Loucy (cell line): Measurements from ENCODE around the gene MYCBP.

Experiments
- H2AFZ ChIP-seq: fragments of 200-600 bp; sonication (generic); 2 replicates; pipeline ENCODE4 v1.6.0; 2016; ENCODE audit warnings: antibody characterized with exemption, mild to moderate bottlenecking, low read length, moderate library complexity
- H3F3A ChIP-seq: fragments of 200-600 bp; 2 replicates; pipeline ENCODE4 v1.6.0; 2016; ENCODE audit warnings: antibody characterized with exemption, low read depth, mild to moderate bottlenecking
- H3K27me3 ChIP-seq: fragments of 200-600 bp; sonication (generic); 2 replicates; pipeline ENCODE4 v1.6.1; 2014; ENCODE audit warnings: low read length, mild to moderate bottlenecking; ENCODE audit not compliant: insufficient read depth, poor library complexity, severe bottlenecking
- H3K36me3 ChIP-seq: fragments of 200-600 bp; sonication (generic); 2 replicates; pipeline ENCODE4 v1.6.1; 2016; ENCODE audit warnings: low read length; ENCODE audit not compliant: insufficient read depth
- H3K4me1 ChIP-seq: fragments of 200-600 bp; sonication (generic); 2 replicates; pipeline ENCODE4 v1.5.1; 2014; ENCODE audit warnings: low read length, mild to moderate bottlenecking; ENCODE audit not compliant: insufficient read depth, poor library complexity, severe bottlenecking
- H3K4me2 ChIP-seq: fragments of 200-600 bp; sonication (generic); 2 replicates; pipeline ENCODE4 v1.6.0; 2014; ENCODE audit warnings: antibody characterized with exemption, low read length, low read depth, mild to moderate bottlenecking; ENCODE audit not compliant: poor library complexity, severe bottlenecking
- H3K4me3 ChIP-seq: fragments of 200-600 bp; sonication (generic); 2 replicates; pipeline ENCODE4 v1.5.1; 2014; ENCODE audit warnings: low read length, mild to moderate bottlenecking, mixed read lengths; ENCODE audit not compliant: poor library complexity, severe bottlenecking
- H3K79me2 ChIP-seq: fragments of 200-600 bp; sonication (generic); 2 replicates; pipeline ENCODE4 v1.6.1; 2014; ENCODE audit warnings: low read length; ENCODE audit not compliant: insufficient read depth
- H3K9ac ChIP-seq: fragments of 200-600 bp; sonication (generic); 2 replicates; pipeline ENCODE4 v1.6.0; 2014; ENCODE audit warnings: mild to moderate bottlenecking, low read depth, low read length, moderate library complexity; ENCODE audit not compliant: poor library complexity, severe bottlenecking
- H3K9me2 ChIP-seq: fragments of 200-600 bp; sonication (generic); replicated peaks from 2 replicates; pipeline ENCODE4 v1.6.1; 2016; ENCODE audit warnings: low read depth, low read length, mixed read lengths
- H3K9me3 ChIP-seq: fragments of 200-600 bp; sonication (generic); 2 replicates; pipeline ENCODE4 v1.6.1; 2014; ENCODE audit warnings: mild to moderate bottlenecking, antibody characterized with exemption, low read length, low read depth; ENCODE audit not compliant: insufficient read depth
- H4K20me1 ChIP-seq: fragments of 200-600 bp; sonication (generic); 2 replicates; pipeline ENCODE4 v1.6.0; 2014; ENCODE audit warnings: antibody characterized with exemption, low read length, mild to moderate bottlenecking; ENCODE audit not compliant: insufficient read depth, poor library complexity, severe bottlenecking
- CTCF ChIP-seq: fragments of 200-600 bp; sonication (generic); conservative IDR thresholded peaks from 2 replicates; pipeline ENCODE4 v1.5.1; 2014; ENCODE audit warnings: mild to moderate bottlenecking, antibody characterized with exemption, low read length
- EZH2phosphoT487 ChIP-seq: fragments of 200-600 bp; IDR thresholded peaks from 2 replicates; pipeline ENCODE4 v1.6.1; 2018; ENCODE audit warnings: antibody characterized with exemption, mild to moderate bottlenecking, moderate library complexity, borderline replicate concordance

The MYCBP gene

GRCh38 chr1:38908821-38909220, 35.7 kb upstream of the MYCBP start:
- Histone ChIP-seq H3K9me3 (peaks cover 3% of the 10 kb centered on the region; the same call in 1 of the 2 replicates), H2AFZ (no peak overlapping the region), H3K9me2 (no peaks in the 10 kb centered on the region), H3K4me2 (no peak overlapping the region), H3F3A (no peaks in the 10 kb centered on the region), H3K4me3 (no peak overlapping the region), H3K27me3 (no peaks in the 10 kb centered on the region), H3K9ac (no peak overlapping the region), H4K20me1 (no peaks in the 10 kb centered on the region), H3K4me1 (no peaks in the 10 kb centered on the region), H3K36me3 (no peaks in the 10 kb centered on the region), H3K79me2 (no peaks in the 10 kb centered on the region)
- TF ChIP-seq CTCF, result no peak

DNA sequence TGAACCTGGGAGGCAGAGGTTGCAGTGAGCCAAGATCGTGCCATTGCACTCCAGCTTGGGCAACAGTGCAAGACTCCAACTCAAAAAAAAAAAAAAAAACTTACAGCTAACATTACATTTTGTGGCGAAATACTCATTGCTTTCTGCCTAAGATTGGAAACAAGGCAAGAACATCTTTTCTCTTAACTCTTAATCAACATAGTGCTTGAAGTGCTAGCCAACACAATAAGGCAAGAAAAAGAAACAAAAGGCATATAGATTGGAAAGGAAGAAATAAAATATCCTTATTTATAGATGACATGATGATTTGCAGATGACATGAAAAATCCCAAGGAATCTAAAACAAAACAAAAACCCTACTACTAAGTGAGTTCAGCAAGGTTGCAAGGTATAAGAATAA, 32.8 kb upstream of the MYCBP start:
- Histone ChIP-seq H3K9me3 (peaks cover 3% of the 10 kb centered on the region; the same call in 1 of the 2 replicates), H3K79me2 (no peaks in the 10 kb centered on the region), H3F3A (no peaks in the 10 kb centered on the region), H2AFZ (no peak overlapping the region), H3K9me2 (no peaks in the 10 kb centered on the region), H4K20me1 (no peaks in the 10 kb centered on the region), H3K4me3 (no peak overlapping the region), H3K9ac (no peak overlapping the region), H3K4me1 (no peaks in the 10 kb centered on the region), H3K4me2 (no peak overlapping the region), H3K36me3 (no peaks in the 10 kb centered on the region), H3K27me3 (no peaks in the 10 kb centered on the region)
- TF ChIP-seq EZH2phosphoT487 (no peak), CTCF (no peak)

GRCh38 chr1:38899560-38899959, 26.4 kb upstream of the MYCBP start:
- no peak overlapping the region for H2AFZ ChIP-seq
- no peaks in the 10 kb centered on the region for H3K27me3 ChIP-seq
- no peaks in the 10 kb centered on the region for H3F3A ChIP-seq
- no peaks in the 10 kb centered on the region for H3K4me1 ChIP-seq
- H3K9me3 ChIP-seq, result no peaks in the 10 kb centered on the region
- H3K36me3 ChIP-seq, result no peaks in the 10 kb centered on the region
- no peak overlapping the region for H3K4me2 ChIP-seq
- H3K79me2 ChIP-seq, result no peaks in the 10 kb centered on the region
- TF ChIP-seq CTCF (no peak), EZH2phosphoT487 (no peak)
- H3K9ac ChIP-seq, result no peak overlapping the region
- H3K9me2 ChIP-seq, result no peaks in the 10 kb centered on the region
- H4K20me1 ChIP-seq, result no peaks in the 10 kb centered on the region
- no peak overlapping the region for H3K4me3 ChIP-seq
